Ovary (tissue), 9 donors: Measurements from ENCODE around the gene GRID2IP. TPM values are rescaled to one million over a fixed set of nuclear protein-coding genes. Genes with fewer than 3 reads are reported as not detected.

Source experiments
- DNase-seq, 5 donors: peaks; one replicate each; pipeline ENCODE4 v3.0.0-alpha.2; 2019 to 2020
- H3K27ac ChIP-seq, 2 donors: fragments of 200-600 bp; one replicate each; pipeline versions ENCODE4 v1.5.1 to v1.8.0; 2019 to 2022
- H3K27me3 ChIP-seq: fragments of 200-600 bp; one replicate; pipeline ENCODE4 v1.8.0; 2022
- H3K36me3 ChIP-seq: fragments of 200-600 bp; sonication (generic); one replicate; pipeline ENCODE4 v1.5.1; 2019
- H3K4me1 ChIP-seq: one replicate; pipeline ENCODE4 v1.8.1; 2013; ENCODE audit warnings: mild to moderate bottlenecking, moderate library complexity; ENCODE audit not compliant: insufficient read depth
- H3K4me3 ChIP-seq: fragments of 200-600 bp; sonication (generic); one replicate; pipeline ENCODE4 v1.5.1; 2017
- H3K9me3 ChIP-seq, 2 donors: fragments of 200-600 bp in 1 of 2; sonication (generic) in 1 of 2; one replicate each; pipeline versions ENCODE4 v1.5.1 to v1.8.1; 2013 to 2019; ENCODE audit warnings: mild to moderate bottlenecking in 1 of 2, moderate library complexity in 1 of 2
- EP300 ChIP-seq: sonication (generic); formaldehyde crosslinking; IDR thresholded peaks from one replicate; pipeline ENCODE4 v1.6.1; 2017; ENCODE audit warnings: antibody characterized with exemption
- POLR2A ChIP-seq: fragments of 450-650 bp; IDR thresholded peaks from one replicate; pipeline ENCODE4 v1.6.1; 2017; ENCODE audit warnings: antibody characterized with exemption, mild to moderate bottlenecking, moderate library complexity
- WGBS, 3 donors: extraction: QIAGEN DNeasy Blood & Tissue Kit in 1 of 3; methylation state at CpG; one replicate each; pipeline versions ENCODE4 v1.1.5 to v1.1.7; 2013 to 2017; 5-methylcytosine and 5-hydroxymethylcytosine counted together
- intact Hi-C, 4 donors: fragments of 100-400 bp; cut with DNase I; formaldehyde crosslinking; loops; one replicate each; pipeline versions ENCODE4 v1.11.0 to v1.15.1; 2022 to 2023
- polyA plus RNA-seq, 2 donors: library from polyadenylated mRNA; stranded (reverse); fragments of 200-250 nt in 1 of 2; fragments of 350-450 nt in 1 of 2; fragmentation: Illumina TruSeq in 1 of 2; extraction: RNeasy Lipid Tissue Mini Kit (QIAGEN cat#74804) in 1 of 2; gene quantifications; one replicate each; pipeline ENCODE4 v1.2.3, GENCODE V29; 2013 to 2014
- total RNA-seq, 7 donors: library from RNA; depleted of rRNA in 2 of 7; stranded (reverse); fragments of >200 nt in 2 of 7; fragmentation: NEBNext Ultra II Directional in 3 of 7; extraction: Animal tissue kit (Norgen Biotek cat#: 25700) in 3 of 7; gene quantifications; one replicate each; pipeline versions ENCODE4 v1.1.0 to v1.2.4, GENCODE V29; 2016 to 2023
- TF ChIP-seq, protein P1 (sequence below), 3 donors: fragments of 450-650 bp in 2 of 3; fragments of 200-600 bp in 1 of 3; IDR thresholded peaks; one replicate each; pipeline versions ENCODE4 v1.5.1 to v1.8.0; 2016 to 2022; ENCODE audit warnings: antibody characterized with exemption in 3 of 3, mild to moderate bottlenecking in 1 of 3
- donor health status: DM: no; HTN: no; CAD: no; lungs with moderate emphysema.
- donor health status: DM: no; HTN: no; CAD: no.
- donor health status: Bipolar disorder and iron deficiency.
- donor health status: DM: yes; HTN: yes; CAD: no.
- donor health status: DM: no; HTN: no; CAD: no.
- donor health status: DM: yes; HTN: yes; CAD: no.

The GRID2IP gene
- total and polyA plus RNA-seq, 9 donors: 0.07 to 0.51 (median 0.39) TPM; not detected in 1

DNA sequence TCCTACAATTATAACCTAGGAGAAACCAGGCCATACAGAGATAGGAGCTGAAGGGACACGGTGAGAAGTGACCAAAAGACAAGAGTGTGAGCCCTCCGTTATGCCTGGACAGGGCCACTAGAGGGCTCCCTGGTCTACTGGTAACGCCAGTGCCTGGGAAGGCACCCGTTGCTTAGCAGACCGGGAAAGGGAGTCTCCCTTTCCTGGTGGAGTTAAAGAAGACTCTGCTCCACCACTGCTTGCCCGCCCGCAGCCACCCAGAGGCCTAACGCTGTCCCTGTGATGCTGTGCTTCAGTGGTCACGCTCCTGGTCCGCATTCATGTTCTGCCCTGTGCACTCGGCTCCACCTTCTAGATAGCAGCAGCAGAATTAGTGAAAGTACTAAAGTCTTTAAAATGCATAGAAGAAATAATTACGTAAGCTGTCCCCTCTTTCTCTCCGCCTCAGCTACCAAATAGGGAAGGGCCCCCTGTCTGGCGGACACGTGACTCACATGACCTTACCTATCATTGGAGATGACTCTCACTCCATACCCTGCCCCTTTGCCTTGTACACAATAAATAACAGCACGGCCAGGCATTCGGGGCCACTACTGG is 34.8 kb downstream of the GRID2IP start:
- Histone ChIP-seq H3K4me3 (peak overlapping the region; percentile 9), H3K27me3 (no peaks in the 10 kb centered on the region), H3K9me3 (no peaks in the 10 kb centered on the region), H3K36me3 (no peaks in the 10 kb centered on the region), H3K4me1 (no peaks in the 10 kb centered on the region), H3K27ac (no peak overlapping the region)
- peak; percentile 78 to 84 (median 81) for DNase-seq
- TF ChIP-seq EP300 (no peak), POLR2A (no peak)
- TF ChIP-seq, protein P1, sequence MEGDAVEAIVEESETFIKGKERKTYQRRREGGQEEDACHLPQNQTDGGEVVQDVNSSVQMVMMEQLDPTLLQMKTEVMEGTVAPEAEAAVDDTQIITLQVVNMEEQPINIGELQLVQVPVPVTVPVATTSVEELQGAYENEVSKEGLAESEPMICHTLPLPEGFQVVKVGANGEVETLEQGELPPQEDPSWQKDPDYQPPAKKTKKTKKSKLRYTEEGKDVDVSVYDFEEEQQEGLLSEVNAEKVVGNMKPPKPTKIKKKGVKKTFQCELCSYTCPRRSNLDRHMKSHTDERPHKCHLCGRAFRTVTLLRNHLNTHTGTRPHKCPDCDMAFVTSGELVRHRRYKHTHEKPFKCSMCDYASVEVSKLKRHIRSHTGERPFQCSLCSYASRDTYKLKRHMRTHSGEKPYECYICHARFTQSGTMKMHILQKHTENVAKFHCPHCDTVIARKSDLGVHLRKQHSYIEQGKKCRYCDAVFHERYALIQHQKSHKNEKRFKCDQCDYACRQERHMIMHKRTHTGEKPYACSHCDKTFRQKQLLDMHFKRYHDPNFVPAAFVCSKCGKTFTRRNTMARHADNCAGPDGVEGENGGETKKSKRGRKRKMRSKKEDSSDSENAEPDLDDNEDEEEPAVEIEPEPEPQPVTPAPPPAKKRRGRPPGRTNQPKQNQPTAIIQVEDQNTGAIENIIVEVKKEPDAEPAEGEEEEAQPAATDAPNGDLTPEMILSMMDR (IDR thresholded peaks at IDR 0.05): peak; percentile 65 to 70 (median 67)
- intact Hi-C loops: no loop called here
- WGBS, 3 donors: 14 to 16% (median 15%) methylated on average over 17 of the region's 17 CpGs

DNA sequence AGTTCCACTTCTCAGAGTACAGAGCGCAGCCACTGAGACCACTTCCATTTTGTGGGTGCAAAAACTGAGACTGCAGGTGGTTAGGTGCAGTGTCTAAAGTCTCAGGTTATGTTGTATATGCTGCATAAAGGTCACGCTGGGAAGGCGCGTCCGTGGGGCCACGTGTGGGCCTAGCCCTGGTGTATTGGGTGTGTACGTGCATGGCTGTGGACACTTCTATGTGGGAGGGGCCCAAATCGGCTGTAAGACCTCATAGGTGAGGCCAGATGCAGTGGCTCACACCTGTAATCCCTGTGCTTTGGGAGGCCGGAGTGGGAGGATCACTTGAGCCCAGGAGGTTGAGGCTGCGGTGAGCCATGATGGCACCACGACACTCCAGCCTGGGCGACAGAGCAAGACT is 37.7 kb downstream of the GRID2IP start:
- intact Hi-C loops: no loop called here
- DNase-seq: no peak
- no peak overlapping the region for H3K27ac ChIP-seq
- H3K4me3 ChIP-seq: no peak overlapping the region
- H3K36me3 ChIP-seq: no peaks in the 10 kb centered on the region
- TF ChIP-seq EP300 (no peak), POLR2A (no peak)
- TF ChIP-seq, protein P1 (IDR thresholded peaks at IDR 0.05): no peak
- no peaks in the 10 kb centered on the region for H3K9me3 ChIP-seq
- H3K27me3 ChIP-seq: no peaks in the 10 kb centered on the region
- WGBS, 3 donors: 86 to 93% (median 87%) methylated on average over 12 of the region's 12 CpGs
- H3K4me1 ChIP-seq: no peaks in the 10 kb centered on the region

DNA sequence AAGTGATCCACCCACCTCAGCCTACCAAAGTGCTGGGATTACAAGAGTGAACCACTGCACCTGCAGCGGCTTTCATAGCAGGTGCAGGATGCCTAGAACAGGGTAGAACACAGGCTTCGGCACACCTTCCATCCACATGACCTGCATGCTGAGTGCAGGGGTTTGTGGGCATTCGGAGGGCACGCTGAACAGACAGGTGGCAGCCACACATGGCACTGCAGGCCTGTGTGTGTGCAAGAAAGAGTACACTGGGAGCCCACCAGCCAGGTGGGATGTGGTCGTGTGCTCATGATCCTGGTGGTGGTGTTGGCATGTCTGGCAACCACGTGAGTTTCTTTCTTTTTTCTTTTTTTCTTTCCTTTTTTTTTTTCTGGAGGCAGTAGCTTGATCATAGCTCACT is 38.4 kb downstream of the GRID2IP start:
- no peaks in the 10 kb centered on the region for H3K9me3 ChIP-seq
- no peak overlapping the region for H3K4me3 ChIP-seq
- no peak overlapping the region for H3K27ac ChIP-seq
- TF ChIP-seq, protein P1 (IDR thresholded peaks at IDR 0.05): no peak
- TF ChIP-seq POLR2A: no peak
- TF ChIP-seq EP300: no peak
- intact Hi-C loops: no loop called here
- WGBS, 3 donors: 79 to 85% (median 80%) methylated on average over 6 of the region's 6 CpGs
- H3K4me1 ChIP-seq: no peaks in the 10 kb centered on the region
- DNase-seq: no peak
- H3K36me3 ChIP-seq: no peaks in the 10 kb centered on the region
- no peaks in the 10 kb centered on the region for H3K27me3 ChIP-seq

DNA sequence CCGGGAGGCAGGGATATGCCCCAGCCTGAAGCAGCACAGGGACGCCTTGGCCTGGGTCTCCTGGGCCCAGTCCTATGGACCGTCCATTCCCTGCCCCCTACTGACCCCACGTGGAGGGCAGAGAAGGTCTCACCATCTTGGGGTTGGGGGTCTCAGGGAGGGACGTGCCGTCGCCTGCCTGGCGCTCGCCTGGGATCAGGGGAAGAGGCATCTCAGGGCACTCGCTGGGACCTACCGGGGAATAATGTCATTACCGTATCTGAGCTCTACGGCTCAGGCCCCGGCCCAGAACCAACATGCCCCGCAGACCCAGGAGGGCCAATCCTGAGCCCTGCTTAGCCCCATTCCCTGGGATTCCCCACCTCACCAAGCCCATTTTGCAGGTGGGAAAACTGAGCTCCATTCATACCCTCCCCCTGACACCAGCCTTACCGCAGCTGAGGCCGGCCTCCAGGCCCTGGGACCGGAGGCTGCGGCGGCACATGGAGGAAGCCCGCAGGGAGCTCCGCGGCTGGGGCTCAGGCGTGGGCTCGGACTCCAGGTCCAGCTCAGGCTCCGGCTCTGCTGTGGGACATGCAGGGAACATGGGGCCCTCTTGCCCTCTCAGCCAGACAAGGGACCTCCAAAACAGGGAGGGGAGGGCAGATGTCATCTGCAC is 40.7 kb downstream of the GRID2IP start:
- 88 to 89% (median 88%) methylated on average over 20 to 26 of the region's 26 CpGs for WGBS, 3 donors
- Histone ChIP-seq H3K4me1 (no peaks in the 10 kb centered on the region), H3K36me3 (no peaks in the 10 kb centered on the region), H3K4me3 (no peak overlapping the region), H3K9me3 (no peaks in the 10 kb centered on the region), H3K27ac (no peak overlapping the region), H3K27me3 (no peaks in the 10 kb centered on the region)
- intact Hi-C loops: no loop called here
- no peak for TF ChIP-seq POLR2A
- TF ChIP-seq, protein P1 (IDR thresholded peaks at IDR 0.05): no peak
- TF ChIP-seq EP300: no peak
- no peak for DNase-seq
